ENCODE measurements around the gene PPP6R3.
"Not testable (repeated sequence)": the region's sequence is repeated elsewhere in the genome, so short reads cannot be mapped to it uniquely, and the experiment has no call there.

The PPP6R3 gene

DNA sequence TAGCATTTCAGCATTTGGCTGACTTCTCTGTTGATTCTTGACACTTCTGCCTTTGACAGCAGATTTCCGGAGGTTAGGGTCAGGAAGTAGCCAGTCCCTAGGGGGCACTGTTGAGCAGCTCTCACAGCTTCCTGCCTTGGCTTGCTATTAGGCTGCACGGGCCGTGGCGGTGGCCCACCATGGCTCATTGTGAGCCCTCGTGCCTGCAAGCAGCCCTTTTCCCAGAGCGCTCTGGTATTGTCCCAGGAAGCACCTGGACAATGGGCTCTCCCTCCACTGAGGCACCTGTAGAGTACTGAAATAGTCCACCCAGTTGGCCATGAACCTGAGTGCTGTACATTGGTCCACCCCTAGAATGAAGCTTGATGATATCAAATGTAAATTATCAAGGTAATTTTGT is 123.5 kb downstream of the PPP6R3 start:
- peak; percentile 75 for ATAC-seq
- H3K4me3 Mint-ChIP-seq = no peak overlapping the region
- H3K27ac Mint-ChIP-seq = peak overlapping the region; percentile 72
- no peaks in the 10 kb centered on the region for H3K9me3 Mint-ChIP-seq
- H3K4me1 Mint-ChIP-seq = peaks cover 25% of the 10 kb centered on the region
- peak; percentile 51 to 74 for DNase-seq (ENCODE audit: low spot score in 2 of 2)
- peaks cover 98% of the 10 kb centered on the region for H3K36me3 Mint-ChIP-seq

DNA sequence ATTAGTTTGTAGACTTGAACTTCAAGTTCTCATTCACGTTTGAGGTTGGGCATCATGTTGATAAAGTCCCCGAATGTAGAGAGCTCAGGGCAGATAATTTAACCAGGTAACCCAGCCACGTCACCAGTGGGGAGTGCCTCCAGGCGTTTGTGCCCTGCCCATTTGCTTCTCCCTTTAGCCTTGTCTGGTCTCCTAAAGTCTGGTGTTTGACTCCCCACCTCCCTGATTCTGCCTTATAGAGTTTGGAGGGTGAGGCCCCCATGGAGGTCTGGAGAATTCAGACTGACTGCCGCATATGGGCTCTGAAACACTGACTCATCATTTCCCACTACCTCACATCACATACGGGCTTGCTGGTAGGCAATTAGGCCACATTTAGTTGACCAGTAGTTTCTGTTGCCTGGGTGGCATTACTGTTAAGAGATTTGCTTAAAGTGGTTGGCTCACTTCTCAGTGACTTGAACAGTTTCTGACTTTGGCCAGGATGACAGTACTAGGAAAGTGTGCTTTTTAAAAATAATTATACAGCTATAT is 124.5 kb downstream of the PPP6R3 start:
- Mint-ChIP-seq H3K4me3 (no peak overlapping the region), H3K36me3 (peaks cover 98% of the 10 kb centered on the region), H3K9me3 (no peaks in the 10 kb centered on the region), H3K27ac (peak overlapping the region; percentile 72), H3K4me1 (peaks cover 20% of the 10 kb centered on the region)
- ATAC-seq (peak; percentile 57), DNase-seq (ENCODE audit: low spot score in 2 of 2) (no peak)

DNA sequence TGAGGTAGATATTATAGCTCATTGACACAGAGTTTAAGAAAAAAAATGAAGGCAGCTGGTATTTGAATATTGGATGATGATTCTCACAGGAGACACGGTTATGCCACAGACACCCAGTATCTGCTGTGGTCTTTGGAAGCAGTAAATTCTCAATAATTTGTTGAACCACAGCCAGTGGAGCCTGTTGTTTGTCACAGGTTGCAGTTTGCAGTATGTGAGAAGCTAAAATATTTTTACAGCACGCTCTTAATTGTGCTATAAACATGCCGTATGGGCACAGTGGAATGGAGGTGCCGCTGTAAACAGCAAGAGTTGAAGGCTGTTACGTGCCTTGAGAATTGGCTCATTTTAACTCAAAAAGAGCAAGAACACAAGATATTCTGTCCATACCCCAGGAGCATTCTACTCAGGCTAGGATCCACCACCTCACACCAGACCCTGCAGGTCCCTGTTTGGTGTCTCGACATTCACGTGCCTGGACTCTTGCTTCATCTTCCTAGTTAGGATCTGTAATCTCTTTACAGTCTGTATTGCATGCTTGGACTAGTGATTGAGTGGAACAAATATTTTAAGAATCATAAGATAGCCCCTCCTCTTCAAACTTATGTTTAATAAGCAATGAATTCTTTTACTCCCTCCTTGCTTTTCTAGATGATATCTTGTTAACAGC is 129.1 kb downstream of the PPP6R3 start:
- H3K27ac Mint-ChIP-seq = no peak overlapping the region
- no peak overlapping the region for H3K4me3 Mint-ChIP-seq
- ATAC-seq (no peak), DNase-seq (ENCODE audit: low spot score in 2 of 2) (no peak)
- H3K36me3 Mint-ChIP-seq = peaks cover 100% of the 10 kb centered on the region
- H3K9me3 Mint-ChIP-seq = no peaks in the 10 kb centered on the region
- H3K4me1 Mint-ChIP-seq = peaks cover 6% of the 10 kb centered on the region

DNA sequence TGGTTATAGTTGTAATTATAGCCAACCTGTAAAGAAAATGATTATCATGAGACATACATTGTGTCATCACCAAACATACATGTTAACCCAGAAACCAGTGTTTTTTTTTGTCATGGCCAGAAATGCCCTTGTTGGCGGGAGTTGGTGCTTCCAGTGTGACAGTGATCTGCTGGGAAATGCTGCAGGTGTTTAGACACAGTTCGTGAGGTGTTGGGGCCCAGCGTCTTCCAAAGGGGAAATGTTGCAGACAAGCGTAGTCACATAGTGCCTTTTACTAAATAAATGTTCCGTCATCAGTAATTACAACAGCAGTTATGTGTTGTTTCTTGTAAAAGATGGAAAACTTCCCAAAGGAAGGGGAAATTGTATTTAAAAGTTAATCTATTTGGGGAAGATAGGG is 131.2 kb downstream of the PPP6R3 start:
- peaks cover 9% of the 10 kb centered on the region for H3K4me1 Mint-ChIP-seq
- no peak for DNase-seq (ENCODE audit: low spot score in 2 of 2)
- ATAC-seq = no peak
- no peaks in the 10 kb centered on the region for H3K9me3 Mint-ChIP-seq
- peaks cover 100% of the 10 kb centered on the region for H3K36me3 Mint-ChIP-seq
- H3K27ac Mint-ChIP-seq = no peak overlapping the region
- no peak overlapping the region for H3K4me3 Mint-ChIP-seq

DNA sequence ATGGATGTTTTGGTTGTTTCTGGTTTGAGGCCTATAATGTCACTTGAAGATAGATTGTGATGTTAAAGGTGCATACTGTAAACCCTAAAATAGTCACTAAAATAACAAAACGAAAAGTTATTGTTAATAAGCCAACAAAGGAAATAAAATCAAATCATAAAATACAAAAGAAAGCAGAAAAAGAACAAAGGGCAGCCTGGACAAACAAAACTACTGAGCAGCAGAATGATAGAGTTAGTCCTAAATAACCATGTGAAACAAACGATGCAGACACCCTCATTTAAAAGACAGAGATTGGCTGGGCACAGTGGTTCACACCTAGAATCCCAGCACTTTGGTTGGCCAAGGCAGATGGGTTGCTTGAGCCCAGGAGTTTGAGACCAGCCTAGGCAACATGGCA is 132.9 kb downstream of the PPP6R3 start:
- peaks cover 100% of the 10 kb centered on the region for H3K36me3 Mint-ChIP-seq
- peaks cover 21% of the 10 kb centered on the region for H3K4me1 Mint-ChIP-seq
- ATAC-seq (no peak), DNase-seq (ENCODE audit: low spot score in 2 of 2) (no peak)
- no peak overlapping the region for H3K4me3 Mint-ChIP-seq
- H3K27ac Mint-ChIP-seq = peak overlapping the region; percentile 60
- no peaks in the 10 kb centered on the region for H3K9me3 Mint-ChIP-seq

DNA sequence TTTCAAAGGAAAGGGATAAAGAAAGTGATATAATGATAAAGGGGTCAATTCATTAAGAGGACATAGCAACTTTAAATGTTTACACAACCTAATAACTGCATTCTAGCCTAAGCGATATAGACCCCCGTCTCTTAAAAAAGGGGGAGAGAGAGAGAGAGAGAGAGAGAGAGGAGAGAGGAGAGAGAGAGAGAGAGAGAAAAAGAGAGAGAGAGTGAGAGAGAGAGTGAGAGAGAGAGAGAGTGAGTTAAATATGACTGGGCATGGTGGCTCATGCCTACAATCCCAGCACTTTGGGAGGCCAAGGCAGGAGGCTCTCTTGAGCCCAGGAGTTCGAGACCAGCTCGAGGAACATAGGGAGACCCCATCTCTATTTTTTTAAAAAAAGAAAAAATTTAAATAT is 133.6 kb downstream of the PPP6R3 start:
- Mint-ChIP-seq H3K4me1 (peaks cover 28% of the 10 kb centered on the region), H3K9me3 (no peaks in the 10 kb centered on the region), H3K27ac (peak overlapping the region; percentile 60), H3K4me3 (no peak overlapping the region), H3K36me3 (peaks cover 100% of the 10 kb centered on the region)
- DNase-seq (ENCODE audit: low spot score in 2 of 2) (no peak), ATAC-seq (no peak)

DNA sequence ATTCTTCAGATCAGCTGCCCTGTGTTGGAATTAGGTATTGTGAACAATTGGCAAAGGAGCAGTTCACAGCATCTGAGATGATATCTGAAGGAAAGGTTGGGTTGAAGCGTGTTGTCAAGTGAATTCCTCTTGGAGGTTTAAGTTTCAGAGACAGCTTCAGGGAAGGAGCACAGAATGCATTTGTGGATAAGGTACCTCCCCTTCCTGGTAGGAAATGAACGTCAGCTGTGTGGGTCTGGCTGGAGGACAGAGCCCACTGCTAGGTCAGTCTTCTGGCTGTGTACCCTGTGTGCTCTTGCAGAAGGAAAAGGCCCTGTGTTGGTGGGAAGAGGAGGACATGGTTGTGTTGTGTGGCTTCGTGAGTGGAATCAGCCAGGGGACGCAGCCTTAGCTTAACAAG is 135.7 kb downstream of the PPP6R3 start:
- Mint-ChIP-seq H3K4me3 (no peak overlapping the region), H3K4me1 (peaks cover 29% of the 10 kb centered on the region), H3K36me3 (peaks cover 100% of the 10 kb centered on the region), H3K27ac (peak overlapping the region; percentile 80), H3K9me3 (no peaks in the 10 kb centered on the region)
- DNase-seq (ENCODE audit: low spot score in 2 of 2) = no peak
- ATAC-seq = no peak

DNA sequence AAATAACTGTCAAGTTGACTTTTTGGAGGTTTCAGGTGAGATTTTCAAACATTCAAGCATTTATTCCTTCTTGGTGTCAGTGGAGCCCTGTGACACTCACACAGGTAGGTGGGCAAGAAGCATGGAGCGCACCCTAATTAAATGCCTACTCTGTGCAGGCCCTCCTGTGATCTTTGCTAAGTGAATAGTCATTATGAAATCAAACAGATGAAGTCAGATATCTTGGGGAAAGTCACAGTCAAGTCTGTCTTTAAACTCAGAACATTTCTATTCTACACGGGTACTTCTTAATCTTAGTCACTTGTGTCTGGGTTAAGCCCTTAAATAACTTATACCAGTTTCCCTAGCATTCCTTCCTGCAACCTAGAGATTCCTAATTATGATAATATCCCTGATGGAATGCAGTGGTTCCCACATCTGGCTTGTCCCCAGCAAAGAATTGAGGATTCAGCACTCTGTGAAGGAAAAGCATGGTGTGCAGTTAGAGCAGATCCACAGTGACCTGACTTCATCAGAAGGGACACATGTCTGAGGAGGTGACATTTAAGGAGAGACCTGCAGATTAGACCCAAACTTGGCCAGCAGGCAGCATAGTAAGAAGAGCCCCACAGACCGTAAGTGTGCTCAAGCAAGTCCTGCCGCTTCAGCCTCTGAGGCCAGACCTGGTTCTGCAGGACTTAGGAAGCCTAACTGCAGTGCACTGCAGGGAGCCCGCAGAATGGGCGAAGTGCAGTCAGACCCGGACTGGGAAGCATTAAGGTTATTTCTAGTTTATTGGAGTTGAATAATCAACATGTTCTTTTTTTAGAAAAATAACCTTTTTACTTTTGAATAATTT is 138.5 kb downstream of the PPP6R3 start:
- Mint-ChIP-seq H3K4me3 (no peak overlapping the region), H3K9me3 (no peaks in the 10 kb centered on the region), H3K4me1 (peaks cover 29% of the 10 kb centered on the region), H3K36me3 (peaks cover 100% of the 10 kb centered on the region), H3K27ac (peak overlapping the region; percentile 20)
- ATAC-seq (peak; percentile 77), DNase-seq (ENCODE audit: low spot score in 2 of 2) (no peak)

DNA sequence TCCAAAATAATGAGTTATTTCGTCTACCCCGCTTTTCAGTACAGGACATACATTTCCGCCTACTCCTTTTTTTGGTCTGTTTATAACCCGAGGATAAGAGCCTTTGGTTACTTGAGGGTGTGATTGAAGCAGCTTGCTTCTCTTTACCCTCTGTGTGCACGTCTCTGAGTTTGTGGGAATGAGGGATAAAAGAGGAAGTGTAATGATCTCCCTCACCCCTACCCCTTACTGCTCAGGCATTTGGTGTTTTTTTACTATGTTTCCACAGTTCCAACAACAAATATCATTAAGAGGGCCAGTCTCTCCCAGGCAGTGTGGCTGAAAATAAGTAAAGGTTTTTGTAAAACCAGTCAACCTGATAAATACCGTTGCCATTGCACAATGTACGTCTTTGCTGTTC is 140.6 kb downstream of the PPP6R3 start:
- no peak overlapping the region for H3K4me3 Mint-ChIP-seq
- no peak overlapping the region for H3K27ac Mint-ChIP-seq

DNA sequence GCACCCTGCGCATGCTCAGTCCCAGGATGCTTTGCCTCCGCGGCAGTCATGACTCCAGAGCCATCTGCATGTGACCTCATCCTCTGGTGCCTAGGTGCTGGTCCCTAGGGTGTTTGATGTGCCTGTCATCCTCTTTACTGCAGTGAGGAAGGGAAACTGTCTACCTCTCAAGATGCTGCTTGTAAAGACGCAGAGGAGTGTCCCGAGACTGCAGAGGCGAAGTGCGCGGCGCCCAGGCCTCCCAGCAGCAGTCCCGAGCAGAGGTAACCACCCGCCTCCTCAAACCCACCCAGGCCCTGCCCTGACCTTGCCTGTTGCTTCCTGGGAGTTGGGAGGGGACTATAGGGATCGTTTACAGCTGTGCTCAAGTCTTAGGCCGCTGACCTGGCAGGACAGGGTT is 149.2 kb downstream of the PPP6R3 start:
- ATAC-seq = no peak
- Mint-ChIP-seq H3K36me3 (peaks cover 99% of the 10 kb centered on the region), H3K27ac (no peak overlapping the region), H3K9me3 (no peaks in the 10 kb centered on the region), H3K4me1 (no peaks in the 10 kb centered on the region), H3K4me3 (no peak overlapping the region)
- no peak for DNase-seq (ENCODE audit: low spot score in 2 of 2)

More for the DNA sequence above, 140.6 kb downstream of the PPP6R3 start:
- no peak for ATAC-seq
- DNase-seq (ENCODE audit: low spot score in 2 of 2) = no peak
- no peaks in the 10 kb centered on the region for H3K9me3 Mint-ChIP-seq
- H3K4me1 Mint-ChIP-seq = peaks cover 23% of the 10 kb centered on the region
- peaks cover 100% of the 10 kb centered on the region for H3K36me3 Mint-ChIP-seq

DNA sequence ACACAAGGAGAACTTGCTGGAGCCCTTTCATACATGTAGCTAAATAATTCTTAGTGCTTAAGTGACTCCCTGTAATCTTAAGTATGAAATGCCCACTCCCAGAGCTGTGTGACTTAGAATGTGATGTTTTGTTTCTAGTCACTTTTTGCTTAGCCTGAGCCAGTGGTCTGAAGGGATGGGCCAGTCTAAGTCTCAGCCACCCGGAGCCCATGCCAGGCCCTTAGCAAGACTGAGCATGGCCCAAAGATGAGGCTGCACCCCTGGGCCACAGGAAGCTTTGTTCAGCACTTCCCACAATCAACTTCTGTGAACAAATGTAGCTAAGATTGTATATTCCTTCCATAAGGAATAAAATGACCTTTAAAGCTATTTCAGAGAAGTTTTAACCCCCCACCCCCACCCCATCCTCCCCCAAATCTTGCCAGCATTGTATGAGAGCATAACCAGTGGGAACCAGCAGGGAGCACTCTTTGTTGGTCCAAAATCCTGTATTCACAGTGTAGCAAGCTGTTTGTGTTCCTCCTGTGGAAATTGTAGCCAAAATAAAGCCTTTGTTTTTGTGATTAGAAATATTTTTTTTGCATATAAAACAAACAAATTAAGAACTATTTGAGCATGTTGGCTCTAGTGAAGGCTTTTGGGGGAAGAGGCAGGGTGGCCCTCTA is 150.0 kb downstream of the PPP6R3 start:
- Mint-ChIP-seq H3K9me3 (no peaks in the 10 kb centered on the region), H3K27ac (no peak overlapping the region), H3K4me1 (no peaks in the 10 kb centered on the region), H3K4me3 (no peak overlapping the region), H3K36me3 (peaks cover 99% of the 10 kb centered on the region)
- DNase-seq (ENCODE audit: low spot score in 2 of 2) (no peak), ATAC-seq (no peak)

DNA sequence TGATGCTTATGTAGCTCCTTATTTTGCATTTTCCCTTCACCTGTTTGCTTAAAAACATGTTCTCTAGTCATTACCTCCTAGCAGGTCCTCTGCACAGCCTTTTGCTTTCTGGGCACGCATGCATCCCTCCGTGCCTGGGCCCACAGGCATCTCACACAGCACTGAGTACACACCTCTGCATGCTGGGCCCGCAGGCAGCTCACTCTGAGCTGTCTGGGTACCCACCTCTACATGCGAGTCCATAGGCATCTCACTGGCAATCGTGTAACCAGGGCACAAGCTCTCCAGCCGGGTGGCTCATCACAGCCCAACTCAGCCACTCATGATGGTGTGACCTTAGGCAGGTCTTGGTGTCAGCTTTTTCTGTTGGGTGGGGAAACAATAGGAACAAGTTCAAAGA is 155.1 kb downstream of the PPP6R3 start:
- no peak overlapping the region for H3K4me3 Mint-ChIP-seq
- H3K9me3 Mint-ChIP-seq = peaks cover 3% of the 10 kb centered on the region
- ATAC-seq (no peak), DNase-seq (ENCODE audit: low spot score in 2 of 2) (no peak)
- H3K36me3 Mint-ChIP-seq = peaks cover 66% of the 10 kb centered on the region
- H3K27ac Mint-ChIP-seq = peak overlapping the region; percentile 10
- H3K4me1 Mint-ChIP-seq = no peaks in the 10 kb centered on the region

DNA sequence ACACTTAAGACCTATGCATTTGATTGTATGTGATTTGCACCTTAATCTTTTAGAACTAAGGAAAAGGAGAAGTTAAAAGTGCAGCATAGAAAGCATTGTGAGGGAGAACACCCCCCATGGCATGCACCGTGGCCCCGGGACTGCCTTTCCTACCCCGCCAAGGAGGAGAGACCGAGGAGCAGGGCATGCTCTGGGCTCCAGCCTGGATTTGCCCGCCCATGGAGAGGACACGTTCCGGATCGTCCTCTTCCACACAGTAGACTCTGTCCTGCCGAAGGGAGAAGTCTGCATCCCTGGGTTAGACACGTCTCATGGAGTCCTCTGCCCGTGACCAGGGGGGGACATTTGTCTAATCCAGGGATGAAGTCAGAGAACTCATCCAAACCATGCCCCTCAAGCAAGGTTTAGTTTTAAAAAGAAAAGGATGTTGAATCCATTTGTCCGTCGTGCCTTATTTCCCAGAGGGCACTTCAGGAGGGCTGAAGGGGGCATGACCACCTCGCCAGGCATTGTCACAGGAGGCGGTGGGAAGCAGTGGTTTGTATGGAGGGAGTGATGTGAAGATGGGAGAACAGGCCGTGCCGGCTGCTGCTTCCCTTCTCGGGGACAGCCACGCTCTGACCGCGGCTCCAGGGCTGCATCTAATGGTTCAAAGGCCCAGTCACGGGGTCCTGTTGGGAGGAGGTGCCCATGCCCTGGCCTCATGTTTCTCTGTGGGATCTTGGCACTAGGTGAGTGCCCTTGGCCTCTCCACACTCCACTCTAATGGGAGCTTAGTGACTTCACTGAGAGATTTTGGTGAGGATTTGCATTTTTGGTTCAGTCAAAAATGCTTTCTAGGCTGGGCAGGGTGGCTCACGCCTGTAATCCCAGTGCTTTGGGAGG is 157.6 kb downstream of the PPP6R3 start:
- ATAC-seq (no peak), DNase-seq (ENCODE audit: low spot score in 2 of 2) (no peak)
- Mint-ChIP-seq H3K36me3 (peaks cover 41% of the 10 kb centered on the region), H3K27ac (no peak overlapping the region), H3K9me3 (peaks cover 3% of the 10 kb centered on the region), H3K4me3 (no peak overlapping the region), H3K4me1 (no peaks in the 10 kb centered on the region)

DNA sequence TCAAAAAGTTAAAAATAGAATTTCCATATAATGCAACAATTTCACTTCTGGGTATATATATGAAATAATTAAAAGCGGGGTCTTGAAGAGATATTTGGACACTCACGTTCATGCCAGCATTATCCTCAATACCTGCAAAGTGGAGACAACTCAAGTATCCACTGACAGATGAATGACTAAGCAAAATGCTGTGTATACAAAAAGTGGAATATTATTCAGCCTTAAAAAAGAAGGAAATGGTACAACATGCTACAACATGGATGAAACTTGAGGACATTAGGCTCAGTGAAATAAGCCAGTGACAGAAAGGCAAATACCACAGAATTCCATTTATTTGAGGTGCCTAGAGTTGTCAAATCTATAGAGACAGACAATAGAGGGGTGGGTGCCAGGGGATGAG is 161.3 kb downstream of the PPP6R3 start:
- H3K27ac Mint-ChIP-seq = no peak overlapping the region
- no peaks in the 10 kb centered on the region for H3K4me1 Mint-ChIP-seq
- H3K9me3 Mint-ChIP-seq = no peaks in the 10 kb centered on the region
- H3K36me3 Mint-ChIP-seq = peaks cover 7% of the 10 kb centered on the region
- ATAC-seq = no peak
- no peak for DNase-seq (ENCODE audit: low spot score in 2 of 2)
- no peak overlapping the region for H3K4me3 Mint-ChIP-seq

DNA sequence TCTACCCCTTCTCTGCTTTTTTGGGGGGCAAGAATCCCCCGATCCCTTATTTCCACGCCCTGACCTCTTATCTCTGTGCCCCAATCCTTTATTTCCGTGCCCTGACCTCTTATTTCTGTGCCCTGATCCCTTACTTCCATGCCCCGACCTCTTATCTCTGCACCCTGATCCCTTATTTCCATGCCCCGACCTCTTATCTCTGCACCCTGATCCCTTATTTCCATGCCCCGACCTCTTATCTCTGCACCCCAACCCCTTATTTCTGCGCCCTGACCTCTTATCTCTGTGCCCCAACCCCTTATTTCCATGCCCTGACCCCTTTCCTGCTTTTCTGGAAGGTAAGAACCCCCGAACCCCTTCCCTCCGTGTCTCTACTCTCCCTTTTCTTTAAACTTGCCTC is 163.2 kb downstream of the PPP6R3 start:
- H3K4me1 Mint-ChIP-seq; DNase-seq (ENCODE audit: low spot score in 2 of 2); H3K27ac Mint-ChIP-seq; ATAC-seq; H3K36me3 Mint-ChIP-seq; H3K9me3 Mint-ChIP-seq; H3K4me3 Mint-ChIP-seq: not testable (repeated sequence)

Measured in stimulated activated effector memory CD8-positive, alpha-beta T cell treated with anti-CD3 and anti-CD28 coated beads, Interleukin-12 subunit alpha, Interleukin-12 subunit beta, amount 100 ng/mL, for 72 hours (primary cell).